Measurements from ENCODE around the gene DIDO1.

Gene DIDO1

DNA sequence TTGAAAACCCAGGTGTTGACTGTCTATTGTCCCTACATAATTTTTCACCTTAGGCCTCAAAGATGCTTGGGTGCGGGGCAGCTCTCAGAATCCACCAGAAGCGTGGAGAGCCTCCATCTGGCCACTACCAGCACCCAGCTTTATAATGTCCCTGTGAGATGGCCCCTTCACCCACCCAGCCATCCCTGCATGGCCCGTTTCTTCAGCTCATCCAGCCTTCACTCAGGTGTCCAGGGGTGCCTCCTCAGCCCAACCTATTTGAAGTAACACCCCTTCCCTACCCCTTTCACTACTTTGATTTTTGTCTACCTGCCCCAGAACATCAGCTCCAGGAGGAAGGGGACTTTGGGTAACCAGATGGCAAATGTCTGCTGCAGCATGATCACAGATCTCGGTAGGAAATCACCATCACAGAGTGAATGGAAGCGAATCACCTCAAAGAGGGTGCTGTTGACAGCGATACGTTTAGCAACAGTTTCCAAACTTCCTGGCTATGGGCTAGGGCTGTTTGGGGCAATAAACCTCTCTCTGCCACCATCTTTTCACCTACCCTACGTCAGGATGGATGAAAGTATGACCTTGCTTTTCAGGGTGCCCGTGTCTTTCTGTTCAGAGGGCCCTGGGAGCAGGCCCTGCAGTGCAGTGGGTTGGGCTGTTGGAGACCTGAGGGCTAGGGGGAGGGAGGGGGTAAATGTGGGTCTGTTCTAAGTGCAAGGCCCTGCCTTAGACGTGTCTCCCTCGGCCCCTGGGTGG, 25.0 kb upstream of the DIDO1 start:
- no peak for DNase-seq (ENCODE audit: low read depth)

DNA sequence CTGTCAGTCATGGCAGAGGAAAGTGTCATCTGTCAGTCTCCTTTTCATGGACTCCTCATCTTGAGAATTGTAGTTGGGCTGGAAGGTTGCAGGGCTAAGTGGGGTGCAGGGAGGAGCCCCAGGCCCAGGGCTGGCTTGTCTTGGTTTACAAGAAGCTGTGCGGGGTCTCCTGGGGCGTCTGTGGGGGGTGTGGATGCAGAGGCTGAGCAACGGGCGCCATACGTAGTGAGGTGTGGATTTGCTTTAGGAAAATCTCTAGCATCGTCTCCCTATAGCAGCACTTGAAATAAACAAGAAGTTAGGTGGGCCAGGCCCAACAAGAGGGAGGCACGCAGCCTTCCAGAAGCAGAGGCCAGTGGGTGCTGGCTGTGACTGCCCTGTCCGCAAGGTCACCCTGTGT, 24.4 kb upstream of the DIDO1 start:
- no peak for DNase-seq (ENCODE audit: low read depth)

DNA sequence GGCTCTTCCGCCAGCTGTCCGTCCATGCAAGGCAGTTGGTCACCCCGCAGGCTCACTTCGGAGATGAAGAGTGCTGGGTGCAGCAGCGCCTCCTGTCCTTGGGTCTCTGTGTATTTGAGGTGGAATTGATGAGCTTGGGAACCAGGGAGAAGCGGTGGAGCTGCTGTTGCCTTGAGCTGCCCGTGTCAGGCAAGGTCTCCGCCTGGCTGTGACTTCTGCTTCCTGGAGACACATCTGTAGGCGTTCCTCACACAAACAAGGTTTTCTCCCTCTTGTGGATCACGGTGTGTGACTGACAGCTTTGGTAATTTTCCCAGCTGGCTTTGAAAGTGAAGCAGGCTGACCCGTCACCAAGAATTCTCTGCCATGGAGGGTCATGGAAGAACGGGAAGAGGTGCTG, 23.7 kb upstream of the DIDO1 start:
- DNase-seq (ENCODE audit: low read depth): no peak

GRCh38 chr20:62949153-62949821, 23.0 kb upstream of the DIDO1 start:
- DNase-seq (ENCODE audit: low read depth): no peak

DNA sequence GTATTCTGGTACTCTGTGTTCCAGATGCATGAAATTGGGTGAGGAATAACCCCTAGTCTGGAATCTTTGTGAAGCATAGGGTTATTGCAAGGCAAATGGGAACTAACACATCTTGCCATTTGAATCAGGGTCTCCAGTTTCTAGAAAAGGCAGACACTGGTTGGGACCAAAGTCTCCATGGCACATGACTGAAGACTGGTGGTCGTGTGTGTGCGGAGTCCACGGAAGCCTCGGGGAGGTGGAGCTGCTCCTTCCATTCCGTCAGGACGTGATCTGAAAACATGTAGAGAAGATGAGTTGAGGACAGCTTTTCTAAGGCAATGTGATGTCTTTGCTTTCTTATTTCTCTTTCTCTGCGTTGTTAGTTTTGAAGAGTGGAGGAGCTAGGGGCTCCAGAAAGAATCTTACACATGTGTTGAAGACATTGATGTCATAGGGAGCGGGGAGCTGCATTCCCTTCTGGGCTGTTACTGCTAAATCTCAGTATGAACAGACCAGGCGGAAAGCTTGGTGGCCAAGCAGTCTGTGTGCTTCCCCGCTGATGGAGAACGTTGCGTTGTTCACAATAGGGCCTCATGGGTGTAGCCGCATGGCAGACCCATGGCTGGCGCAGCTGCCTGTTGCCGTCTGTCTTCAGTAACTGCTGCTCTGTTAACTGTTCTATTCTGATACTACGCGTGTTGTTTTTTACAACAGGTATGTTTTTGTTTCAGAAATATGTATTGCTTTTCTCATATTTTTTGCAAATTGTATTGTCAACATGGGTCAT, 21.4 kb upstream of the DIDO1 start:
- no peak for DNase-seq (ENCODE audit: low read depth)

- DNase-seq (ENCODE audit: low read depth): no peak
These were observed 20.6 kb upstream of the DIDO1 start for GRCh38 chr20:62946918-62947317.

- no peak for DNase-seq (ENCODE audit: low read depth)
These were observed 19.6 kb upstream of the DIDO1 start for GRCh38 chr20:62945771-62946339.

DNA sequence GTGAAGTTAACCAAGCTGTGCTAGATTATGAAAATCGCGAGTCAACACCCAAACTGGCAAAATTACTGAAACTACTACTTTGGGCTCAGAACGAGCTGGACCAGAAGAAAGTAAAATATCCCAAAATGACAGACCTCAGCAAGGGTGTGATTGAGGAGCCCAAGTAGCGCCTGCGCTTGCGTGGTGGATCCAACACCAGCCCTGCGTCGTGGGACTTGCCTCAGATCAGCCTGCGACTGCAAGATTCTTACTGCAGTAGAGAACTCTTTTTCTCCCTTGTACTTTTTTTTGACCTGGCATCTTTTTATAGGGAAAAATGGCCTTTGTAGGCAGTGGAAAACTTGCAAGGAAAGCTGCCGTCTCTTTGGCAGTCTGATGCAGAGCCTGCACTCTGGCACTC, 18.4 kb upstream of the DIDO1 start:
- DNase-seq (ENCODE audit: low read depth): no peak

DNA sequence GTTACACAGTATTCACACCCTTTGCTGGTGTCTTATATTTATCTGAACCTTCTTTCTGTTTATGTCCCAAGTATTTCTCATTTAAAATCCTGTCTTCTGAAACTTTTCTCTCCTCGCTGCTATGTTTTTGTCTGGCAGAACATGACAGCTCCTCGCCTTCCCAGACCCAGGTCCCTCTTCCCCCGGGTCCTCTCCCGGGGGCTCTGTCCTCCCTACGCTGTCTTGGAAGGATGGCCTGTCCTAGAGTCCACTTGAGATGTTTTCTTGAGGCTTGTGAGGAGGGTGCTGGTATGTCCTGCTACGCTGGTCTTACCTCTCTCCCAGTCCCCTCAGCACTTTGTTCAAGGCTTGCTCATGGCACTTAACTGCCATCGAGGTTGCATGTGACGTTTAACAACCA, 17.9 kb upstream of the DIDO1 start:
- DNase-seq (ENCODE audit: low read depth): no peak

DNA sequence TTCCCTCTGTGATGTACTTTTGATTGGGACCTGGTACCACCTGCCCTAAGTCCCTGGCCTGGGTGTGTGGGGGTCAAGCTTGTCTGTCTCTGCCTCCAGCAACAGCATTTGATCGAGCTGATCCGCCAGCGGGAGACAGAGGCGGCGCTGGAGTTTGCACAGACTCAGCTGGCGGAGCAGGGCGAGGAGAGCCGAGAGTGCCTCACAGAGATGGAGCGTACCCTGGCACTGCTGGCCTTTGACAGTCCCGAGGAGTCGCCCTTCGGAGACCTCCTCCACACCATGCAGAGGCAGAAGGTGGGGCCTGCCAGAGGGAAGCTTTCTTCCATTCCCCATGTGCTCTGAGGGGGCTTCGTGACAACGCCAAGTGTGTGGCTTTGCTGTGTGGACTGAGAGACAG, 17.1 kb upstream of the DIDO1 start:
- DNase-seq (ENCODE audit: low read depth): no peak

GRCh38 chr20:62942456-62942855, 16.2 kb upstream of the DIDO1 start:
- no peak for DNase-seq (ENCODE audit: low read depth)

DNA sequence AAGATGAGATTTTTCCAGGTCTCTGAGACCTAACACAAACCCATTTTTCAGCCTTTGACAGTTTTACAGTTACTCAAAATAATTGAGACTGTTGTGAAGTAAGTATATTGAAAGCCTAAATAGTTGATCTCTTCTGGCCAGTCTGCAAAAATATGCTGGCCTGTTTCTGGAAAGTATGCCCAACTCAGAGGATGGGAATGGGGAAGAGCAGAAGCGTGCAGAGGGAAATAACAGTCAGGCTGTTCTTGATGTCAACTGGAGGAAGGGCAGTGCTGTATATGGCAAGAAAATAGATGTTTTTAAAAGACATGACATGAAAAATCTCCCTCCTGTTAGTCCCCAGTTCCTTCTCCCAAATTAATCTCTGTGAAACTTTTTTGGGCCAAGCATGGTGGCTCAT, 15.5 kb upstream of the DIDO1 start:
- DNase-seq (ENCODE audit: low read depth): no peak

DNA sequence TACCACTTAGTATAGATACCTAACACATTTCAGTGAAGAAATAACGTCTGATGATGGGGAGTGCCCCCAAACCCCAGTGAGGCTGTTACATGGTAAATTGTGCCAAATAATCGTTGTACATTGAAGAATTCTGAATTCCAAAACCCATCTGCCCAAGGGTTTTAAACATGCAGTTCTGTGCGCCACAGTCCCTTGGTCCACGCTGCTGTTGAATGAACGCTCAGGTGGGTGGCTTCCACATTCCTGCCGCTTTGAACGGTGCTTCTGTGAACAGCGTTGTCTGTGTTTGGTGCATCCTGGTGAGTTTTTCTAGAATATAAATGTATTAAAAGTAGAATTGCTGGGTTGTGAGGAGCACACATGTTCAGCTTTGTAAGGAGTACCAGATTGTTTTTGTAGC, 14.6 kb upstream of the DIDO1 start:
- DNase-seq (ENCODE audit: low read depth): no peak

GRCh38 chr20:62938105-62938888, 12.0 kb upstream of the DIDO1 start, which contains the start of gene GID8:
Gene GID8 (plus strand): TSS chr20:62938147. CDS start chr20:62941503, 3,356 bp downstream.
- DNase-seq (ENCODE audit: low read depth): no peak

DNA sequence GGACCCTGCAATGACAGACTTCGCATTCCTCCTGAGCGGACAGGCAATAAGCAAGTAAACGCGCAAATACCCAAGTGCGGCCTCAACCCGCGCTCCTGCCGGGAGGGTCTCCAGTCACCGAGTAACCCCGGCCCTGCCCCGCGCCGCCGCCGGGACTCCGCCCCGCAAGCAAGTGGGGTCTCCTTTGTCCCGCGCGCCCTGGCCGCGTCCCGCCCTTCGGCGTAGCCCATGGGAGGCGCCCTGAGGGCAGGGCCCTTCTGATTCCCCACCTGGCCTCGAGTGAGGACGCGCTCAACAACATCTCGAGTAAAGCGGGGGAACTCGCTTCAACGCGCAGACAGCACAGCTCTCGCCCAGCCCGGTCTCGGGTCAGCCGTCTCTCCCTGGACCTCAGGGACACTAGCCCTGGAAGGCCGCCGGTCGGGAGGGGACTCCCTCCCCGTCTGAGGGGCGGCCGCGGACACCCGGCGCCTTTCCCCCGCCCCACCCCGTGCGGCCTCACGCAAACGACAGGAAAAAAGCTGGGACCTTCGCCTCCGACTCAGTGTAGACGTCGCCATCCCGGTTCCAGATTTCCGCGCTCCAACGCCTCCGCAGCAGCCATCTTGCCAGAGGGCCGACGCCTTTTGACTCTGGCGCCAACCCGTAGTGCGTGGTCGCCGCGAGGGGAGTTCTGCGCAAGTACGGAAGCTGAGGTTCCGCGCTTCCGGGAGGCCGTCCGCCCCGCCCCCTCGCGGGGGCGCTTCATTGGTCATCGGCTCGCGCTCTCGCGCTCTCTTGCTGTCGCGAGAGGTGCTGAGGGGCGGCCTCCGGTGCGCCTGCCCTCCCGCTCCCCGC, 11.2 kb upstream of the DIDO1 start:
- peak; percentile 96 for DNase-seq (ENCODE audit: low read depth)

DNA sequence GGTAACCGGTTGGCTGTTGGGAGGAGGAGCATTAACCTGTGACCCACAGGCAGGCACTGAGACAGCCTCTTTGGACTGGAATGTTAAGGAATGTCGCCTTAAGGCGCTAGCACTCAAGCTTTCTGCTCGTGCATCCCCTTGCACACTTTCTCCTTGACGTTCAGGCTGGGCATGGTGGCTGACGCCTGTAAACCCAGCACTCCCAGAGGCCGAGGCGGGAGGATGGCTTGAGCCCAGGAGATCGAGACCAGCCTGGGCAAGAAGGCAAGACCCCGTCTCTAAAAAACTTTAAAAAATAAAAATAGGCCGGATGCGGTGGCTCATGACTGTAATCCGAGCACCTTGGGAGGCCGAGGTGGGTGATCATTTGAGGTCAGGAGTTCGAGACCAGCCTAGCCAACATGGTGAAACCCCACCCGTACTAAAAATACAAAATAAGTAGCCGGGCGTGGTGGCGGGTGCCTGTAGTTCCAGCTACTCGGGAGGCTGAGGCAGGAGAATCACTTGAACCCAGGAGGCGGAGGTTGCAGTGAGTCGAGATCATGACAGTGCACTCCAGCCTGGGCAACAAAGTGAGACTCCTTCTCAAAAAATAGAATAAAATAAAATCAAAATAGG, 9.8 kb upstream of the DIDO1 start:
- DNase-seq (ENCODE audit: low read depth): no peak

DNA sequence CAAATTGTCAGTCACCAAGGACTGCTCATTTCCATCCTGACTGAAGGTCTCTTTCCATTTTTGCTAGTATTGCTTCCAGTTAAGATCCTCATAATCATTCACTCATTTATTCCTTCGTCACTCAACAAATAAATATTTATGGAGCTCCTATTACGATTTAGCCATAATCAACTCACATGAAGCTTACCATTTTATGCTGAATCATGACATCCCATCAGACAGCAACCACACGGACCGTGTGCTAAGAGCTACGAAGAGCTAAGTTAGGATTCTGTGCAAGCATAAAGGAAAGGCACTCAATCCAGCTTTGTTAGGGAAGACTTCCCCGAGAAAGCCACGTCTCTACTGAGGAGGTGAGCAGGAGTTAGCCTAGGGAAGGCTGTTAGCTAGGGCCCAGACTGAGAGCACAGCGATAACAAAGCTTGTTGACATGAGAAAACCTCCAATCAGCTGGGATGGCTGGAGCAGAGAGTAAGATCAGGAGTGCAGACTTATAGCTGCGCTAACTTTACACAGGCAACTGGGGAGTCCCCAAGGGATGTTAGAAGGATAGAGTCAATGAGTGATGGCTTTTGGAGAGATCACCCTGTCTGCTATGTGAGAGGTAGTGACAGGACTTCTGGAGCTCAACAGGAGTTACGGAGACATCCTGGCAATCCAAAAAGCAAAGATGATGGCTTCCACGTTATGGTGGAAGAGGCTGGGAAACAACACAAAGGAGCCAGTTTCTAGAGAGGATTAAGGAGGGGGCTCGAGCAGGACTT, 9.1 kb upstream of the DIDO1 start:
- no peak for DNase-seq (ENCODE audit: low read depth)

DNA sequence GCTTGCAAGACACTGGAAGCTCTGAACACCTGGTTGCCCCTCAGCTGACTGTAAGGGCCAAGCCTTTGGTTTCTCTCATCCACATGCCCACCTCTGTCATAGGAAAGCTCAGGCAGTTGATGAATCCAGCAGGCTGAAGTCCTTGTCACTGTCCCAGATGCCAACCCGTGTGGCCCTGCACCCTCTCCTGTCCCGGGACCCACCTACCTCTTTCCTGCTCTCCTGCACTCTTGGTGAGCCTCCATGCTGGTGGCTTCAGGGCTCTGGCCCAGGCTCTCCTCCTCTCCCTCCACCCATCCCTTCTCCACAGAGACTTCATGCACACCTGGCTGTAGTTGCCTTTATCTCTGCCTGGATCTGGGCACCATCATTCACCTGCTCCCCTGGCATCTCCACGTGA, 7.7 kb upstream of the DIDO1 start:
- no peak for DNase-seq (ENCODE audit: low read depth)

- no peak for DNase-seq (ENCODE audit: low read depth)
These were observed 5.2 kb upstream of the DIDO1 start for GRCh38 chr20:62931464-62931863.

DNA sequence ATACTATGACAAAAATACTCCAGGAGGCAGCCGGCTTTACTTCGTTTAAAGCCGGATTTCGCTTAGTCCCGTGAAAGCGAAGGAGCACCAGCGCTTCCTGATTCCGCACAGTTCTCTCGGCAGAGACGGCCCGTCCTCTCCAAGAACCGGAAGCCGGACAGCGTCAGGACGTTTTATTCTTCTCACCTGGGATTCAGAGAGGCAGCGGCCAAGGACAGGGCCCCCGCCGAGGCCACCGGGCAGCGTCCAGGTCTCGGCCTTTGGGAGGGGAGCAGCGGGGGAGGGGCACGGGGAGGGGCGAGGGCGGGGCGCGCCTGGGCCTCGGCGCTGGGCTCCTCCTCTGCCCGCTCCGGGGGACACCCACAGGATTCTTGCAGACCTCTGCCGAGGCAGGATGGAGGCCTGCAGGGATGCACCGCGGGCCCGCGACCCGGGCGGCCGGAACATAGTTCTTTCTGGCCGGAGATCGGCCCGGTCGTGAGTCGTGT, 2.8 kb upstream of the DIDO1 start:
- no peak for DNase-seq (ENCODE audit: low read depth)

Data from activated T-cell treated with anti-CD3 and anti-CD28 coated beads for 24 hours (primary cell).